CD4-positive, alpha-beta T cell treated with Interleukin-6 at 100 ng/mL for 8 hours (primary cell): ENCODE data around the gene ARID4B.
A peak's percentile ranks its signal among the peaks of the same experiment; 100 is the strongest.
"Not testable (repeated sequence)": the region's sequence is repeated elsewhere in the genome, so short reads cannot be mapped to it uniquely, and the experiment has no call there.

ENCODE experiments used
- DNase-seq: peaks from one replicate; pipeline ENCODE4 v3.0.0-alpha.2; 2020; ENCODE audit warnings: mixed read lengths, low spot score

ARID4B gene

DNA sequence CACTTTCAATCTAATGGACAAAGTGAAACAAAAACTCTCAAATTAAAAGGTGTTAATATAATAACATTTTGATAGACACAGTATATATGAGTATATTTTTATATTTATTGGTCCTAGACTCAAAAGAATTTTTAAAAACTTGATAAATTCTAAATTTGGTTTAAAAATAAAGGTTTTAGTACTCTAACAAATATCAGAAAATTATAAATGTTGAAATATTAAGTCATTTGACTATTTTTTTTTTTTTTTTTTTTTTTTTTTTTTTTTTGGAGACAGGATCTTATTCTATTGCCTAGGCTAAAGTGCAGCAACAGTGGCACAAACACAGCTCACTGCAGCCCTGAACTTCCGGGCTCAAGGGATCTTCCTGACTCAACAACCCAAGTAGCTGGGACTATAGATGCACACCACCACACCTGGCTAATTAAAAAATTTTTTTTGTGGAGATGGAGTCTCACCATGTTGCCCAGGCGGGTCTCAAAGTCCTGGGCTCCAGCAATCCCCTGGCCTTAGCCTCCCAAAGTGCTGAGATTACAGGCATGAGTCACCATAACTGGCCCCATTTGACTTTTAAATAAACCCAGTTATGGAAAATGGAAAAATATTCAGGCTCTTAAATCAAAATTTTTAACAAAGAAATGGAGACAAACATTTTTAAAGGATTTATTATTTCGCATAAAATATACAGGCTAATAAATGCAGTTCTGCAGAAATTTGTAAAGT, 106.2 kb downstream of the ARID4B start:
- no peak for DNase-seq

DNA sequence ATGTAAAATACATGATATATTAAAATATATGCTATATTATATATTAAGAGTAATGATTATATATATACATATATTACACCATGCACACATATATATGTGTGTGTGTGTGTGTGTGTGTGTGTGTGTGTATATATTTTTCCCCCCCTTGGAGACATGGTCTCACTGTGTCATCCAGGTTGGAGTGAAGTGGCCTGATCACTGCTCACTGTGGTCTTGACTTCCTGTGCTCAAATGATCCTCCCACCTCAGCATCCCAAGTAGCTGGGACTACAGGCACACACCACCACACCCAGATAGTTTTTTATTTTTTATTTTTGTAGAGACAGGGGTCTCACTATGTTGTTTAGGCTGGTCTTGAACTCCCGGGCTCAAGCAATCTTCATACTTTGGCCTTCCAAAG, 112.5 kb downstream of the ARID4B start:
- DNase-seq = no peak

DNA sequence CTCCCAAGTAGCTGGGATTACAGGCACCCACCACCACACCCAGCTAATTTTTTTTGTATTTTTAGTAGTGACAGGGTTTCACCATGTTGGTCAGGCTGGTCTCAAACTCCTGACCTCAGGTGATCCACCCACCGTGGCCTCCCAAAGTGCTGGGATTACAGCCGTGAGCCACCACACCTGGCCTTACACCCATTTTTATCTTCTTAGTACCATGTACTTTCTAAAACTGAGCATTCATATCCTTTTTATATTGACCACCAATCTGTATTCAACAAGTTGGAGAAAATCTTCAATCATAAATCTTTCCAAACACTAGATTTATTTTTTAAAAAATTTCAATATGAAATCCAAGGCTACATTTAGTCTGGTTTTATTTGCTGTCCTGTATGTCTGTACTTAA, 113.0 kb downstream of the ARID4B start:
- DNase-seq = not testable (repeated sequence)

DNA sequence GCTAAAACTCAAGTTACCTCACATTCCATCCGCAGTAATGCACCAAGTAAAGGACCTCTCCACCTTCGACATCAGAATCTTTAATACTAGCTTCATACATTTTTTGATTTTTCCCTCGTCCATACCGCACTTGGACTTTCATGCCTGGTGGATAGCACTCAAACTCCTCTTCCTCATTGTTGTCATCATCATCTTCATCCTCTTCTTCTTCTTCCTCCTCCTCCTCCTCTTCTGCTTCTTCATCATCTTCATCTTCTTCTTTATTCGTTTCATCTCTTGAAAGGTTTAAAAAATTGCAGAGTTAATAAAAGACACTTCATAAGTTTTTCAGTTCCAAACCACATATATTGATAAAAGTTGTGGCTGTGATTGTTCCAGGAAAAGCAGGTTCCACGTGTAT, 114.2 kb downstream of the ARID4B start:
- no peak for DNase-seq

DNA sequence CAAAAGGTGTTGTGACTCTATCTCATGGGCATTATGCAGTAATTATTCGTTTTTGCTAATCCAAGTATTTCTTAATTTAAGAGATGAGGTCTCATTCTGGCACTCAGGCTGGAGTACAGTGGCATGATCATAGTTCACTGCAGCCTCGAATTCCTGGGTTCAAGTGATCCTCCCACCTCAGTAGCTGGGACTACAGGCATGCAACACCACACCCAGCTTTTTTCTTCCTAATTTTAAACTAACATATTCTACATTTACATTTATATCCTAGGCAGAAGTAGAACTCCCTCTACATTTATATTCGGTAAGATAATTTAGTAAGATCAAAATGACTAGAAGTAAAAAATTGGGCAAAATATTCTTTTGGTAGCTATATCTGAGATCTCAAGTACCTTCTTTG, 116.5 kb downstream of the ARID4B start:
- no peak for DNase-seq

DNA sequence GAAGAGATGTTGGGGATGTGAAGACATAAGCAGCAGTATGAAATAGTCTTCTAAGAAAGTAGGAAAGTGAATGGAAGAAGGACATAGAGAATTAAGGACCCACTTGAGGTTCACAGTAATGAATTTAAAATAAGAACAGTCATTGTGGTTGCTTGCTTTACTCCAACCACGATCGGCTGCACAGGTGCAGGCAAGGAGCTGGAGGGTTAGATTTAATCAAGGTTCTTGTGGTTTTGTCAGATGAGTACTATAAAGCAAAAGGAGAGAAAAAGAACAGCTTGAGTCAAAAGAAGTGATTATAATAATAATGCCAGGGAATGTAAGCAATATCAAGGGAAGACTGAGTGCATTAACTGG, 120.8 kb downstream of the ARID4B start:
- DNase-seq = peak; percentile 55

DNA sequence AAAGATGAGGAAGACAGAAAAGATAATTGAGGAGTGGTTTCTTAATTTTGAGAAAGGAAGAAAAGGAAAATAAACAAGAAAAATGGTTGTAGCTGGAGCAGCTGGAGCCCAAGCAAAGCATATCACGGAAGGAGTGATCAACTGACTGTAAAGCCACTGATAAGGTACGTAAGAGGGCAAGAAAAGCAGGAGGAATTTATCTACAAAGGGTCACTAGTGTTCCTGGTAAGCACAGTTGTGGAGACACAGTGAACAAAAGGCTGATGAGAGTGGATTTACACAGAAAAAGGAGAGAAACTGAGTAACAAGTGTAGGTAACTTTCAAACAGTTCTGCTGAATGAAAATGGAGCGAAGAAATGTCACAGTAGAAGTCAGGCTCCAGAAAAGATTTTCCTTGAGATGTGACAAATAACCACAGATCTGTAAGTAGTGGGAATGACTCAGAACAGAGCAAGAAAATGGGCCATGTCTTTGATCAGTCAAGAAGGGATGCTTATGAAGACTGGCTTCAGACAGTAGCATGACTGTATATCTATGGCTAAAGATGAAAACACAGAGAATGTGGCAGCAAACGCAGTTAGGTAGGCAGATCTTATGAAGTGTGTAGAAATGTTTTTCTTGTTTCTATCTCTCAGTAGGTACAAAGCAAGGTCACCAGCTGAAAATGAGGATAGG, 121.3 kb downstream of the ARID4B start:
- peak; percentile 23 for DNase-seq

DNA sequence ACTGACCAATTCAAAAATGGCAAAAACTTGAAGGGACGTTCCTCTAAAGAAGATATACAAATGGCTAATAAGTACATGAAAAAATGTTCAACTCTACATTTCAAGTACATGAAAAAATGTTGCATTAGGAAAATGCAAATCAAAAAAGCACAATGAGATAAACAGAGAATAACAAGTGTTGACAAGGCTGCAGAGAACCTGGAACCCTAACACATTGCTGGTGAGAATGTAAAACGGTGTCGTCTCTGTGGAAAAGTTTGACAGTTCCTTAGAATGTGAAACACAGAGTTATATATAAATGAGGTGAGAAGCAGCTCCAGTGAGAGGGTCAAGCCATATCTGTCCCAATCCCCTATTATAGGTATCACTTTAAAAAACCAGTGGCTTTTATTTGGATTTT, 122.3 kb downstream of the ARID4B start:
- DNase-seq = no peak

DNA sequence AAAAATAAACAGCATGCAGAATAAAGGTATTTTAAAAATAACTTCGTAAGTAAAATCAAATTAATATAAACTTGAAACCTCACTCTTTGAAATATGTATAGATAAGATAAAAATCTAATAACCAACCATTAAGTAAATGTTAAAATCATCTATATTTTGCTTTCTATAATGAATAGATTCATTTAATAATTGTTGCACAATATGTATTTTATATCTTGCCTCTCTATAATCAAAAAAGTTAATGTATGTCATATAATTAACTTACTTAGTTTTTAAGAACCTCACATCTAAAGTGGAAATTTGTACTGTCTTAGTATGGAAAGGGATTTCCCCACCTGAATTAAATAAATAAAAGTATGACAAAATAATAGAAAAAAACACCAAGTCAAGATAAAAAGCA, 124.6 kb downstream of the ARID4B start:
- DNase-seq = no peak

DNA sequence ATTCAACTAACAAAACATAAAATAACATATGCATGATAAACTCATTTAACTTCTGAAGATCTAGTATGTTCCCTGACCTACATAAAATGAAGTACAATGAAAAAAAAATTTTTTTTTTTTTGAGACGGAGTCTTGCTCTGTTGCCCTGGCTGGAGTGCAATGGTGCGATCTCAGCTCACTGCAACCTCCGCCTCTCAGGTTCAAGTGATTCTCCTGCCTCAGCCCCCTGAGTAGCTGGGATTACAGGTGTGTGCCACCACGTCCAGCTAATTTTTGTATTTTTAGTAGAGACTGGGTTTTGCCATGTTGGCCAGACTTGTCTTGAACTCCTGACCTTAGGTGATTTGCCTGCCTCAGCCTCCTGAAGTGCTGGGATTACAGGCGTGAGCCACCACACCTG, 125.5 kb downstream of the ARID4B start:
- not testable (repeated sequence) for DNase-seq

DNA sequence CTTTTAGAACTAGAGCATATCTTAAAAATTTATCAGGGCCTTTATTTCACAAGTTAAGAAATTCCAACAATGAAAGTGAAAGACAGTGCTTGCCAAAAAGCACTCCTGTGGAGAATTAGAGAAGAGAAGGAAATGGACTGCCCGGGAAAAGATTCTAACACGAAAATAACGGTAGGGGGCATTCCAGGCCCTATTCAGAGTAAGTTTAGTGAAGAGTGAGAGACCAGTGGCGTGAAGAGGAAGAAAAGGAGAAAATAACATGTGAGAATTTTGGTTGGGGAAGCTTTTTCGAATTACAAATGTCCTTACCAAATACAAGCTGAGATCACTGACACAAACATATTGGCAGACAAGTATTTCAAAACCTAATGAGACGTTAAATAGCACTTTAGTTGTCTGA, 128.5 kb downstream of the ARID4B start:
- no peak for DNase-seq

DNA sequence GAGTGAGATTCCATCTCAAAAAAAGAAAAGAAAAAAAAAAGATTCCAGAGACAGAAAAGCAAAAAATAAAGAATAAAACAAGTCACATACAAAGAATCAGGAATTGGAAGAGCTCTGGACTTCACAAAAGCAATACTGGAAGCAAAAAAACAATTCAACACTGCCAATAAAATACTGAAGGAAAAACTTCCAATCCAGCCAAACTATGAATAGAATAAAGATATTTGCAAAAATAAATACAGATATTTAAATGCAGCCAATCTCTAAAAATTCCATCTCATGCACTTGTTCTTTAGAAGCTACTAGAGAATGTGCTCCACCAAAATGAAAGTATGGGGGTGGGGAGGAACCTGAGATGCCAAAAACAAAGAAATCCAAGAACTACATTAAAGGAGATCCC, 137.5 kb downstream of the ARID4B start:
- no peak for DNase-seq

DNA sequence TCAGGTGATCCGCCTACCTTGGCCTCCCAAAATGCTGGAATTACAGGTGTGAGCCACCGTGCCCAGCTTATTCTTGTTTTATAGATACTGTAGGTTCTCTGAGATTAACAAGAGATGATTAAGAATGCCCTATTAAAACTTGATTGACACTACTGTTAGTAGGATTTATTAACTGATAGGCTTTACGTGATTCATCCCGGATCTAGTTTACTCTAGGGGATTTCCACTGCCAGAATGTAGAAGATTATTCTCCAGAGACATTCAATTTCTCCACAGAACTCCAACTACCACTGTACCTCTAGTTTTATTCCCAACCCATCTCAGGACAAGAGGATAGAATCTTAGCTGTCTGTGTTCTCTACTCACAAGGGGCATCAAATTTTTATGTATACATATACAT, 140.7 kb downstream of the ARID4B start:
- DNase-seq = no peak

DNA sequence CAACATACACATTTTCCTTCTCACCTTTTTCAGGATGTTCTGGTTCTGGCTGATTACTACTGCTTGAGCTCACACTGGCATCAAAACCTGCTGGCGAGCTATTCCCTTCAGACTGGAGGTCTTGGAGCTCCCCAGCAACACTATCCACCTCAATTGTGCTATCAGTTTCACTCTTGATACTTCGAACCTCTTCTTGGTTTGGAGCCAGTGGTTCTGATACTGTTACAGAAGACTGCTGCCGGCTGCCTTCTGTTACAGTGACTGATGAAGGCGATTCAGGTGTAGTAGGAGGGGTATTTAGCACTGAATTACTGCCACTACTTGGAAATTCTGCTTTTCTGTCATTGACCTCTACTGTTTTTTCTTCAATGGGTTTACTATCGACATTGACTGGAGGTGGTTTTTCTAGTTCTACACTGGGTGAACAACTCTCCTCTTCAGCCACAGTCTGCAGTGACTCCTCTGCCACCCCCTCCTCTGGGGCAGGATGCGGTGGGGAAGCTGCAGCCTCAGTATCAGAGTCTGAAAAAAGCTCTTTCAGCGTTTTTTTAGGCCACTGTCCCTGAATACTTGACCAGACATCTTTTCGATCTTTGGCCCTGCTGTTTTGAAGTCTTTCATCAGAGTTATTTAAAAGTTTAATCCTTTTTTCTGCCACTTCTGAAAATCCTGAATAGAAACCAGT, 146.3 kb downstream of the ARID4B start:
- DNase-seq = no peak

DNA sequence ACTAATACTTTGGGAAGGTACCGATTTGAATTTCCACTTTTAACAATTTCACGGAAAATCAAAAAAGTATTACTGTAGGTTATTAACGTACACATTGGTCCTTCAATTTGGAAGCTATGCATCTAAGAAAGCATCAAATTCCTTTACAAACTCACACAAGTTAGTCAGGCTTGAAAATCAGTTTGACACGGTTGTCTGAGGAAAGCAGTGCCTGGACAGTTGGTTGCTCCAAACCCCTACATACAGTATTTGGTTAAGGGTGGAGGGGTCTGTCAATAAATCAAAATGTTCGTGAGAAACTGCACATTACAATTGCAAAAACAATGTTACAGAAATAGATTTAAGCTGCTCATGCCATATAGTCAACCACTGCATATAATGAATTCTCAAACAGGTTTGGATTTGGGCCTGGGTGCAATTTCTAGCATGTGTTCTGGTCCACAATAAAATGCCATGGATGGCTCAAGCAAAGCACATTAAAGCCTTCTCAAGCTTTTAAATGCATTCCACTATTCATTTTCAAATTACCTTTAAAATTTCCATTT, 147.0 kb downstream of the ARID4B start:
- DNase-seq = no peak

DNA sequence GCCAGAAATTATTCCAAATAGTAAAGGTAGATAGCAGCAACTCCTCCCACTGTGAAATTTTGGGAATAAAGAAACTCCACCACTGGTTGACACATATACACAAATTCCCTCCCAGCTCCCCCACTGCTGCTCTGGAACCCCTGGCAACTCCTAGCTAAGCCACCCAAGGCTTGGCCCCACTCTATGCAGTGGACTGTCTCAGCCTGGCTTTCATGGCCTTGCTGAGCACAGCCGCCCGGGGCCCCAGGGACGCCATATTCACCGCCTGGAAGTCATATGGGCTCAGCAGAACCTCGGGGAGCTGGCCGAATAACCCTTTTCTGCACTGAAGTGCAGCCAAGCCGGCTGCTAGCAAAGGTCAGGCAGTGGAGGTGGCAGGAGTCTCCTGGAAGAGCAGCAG, 151.5 kb downstream of the ARID4B start:
- no peak for DNase-seq

DNA sequence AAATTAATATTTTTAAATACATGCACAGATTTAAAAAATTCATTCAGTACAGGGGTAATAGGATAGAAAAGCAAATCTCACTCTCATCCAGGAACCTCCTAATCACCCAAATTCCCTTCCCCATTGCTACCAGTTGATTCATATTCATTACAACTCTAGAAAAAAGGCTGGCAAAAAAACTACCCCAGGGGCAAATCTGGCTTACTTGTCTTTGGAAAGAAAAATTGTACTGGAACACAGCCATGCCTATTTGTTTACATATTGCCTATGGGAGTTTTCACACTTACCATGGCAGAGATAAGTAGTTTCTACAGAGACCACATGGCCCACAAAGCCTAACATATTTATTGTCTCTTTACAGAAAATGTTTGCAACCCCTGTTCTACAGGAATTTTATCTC, 158.0 kb downstream of the ARID4B start:
- no peak for DNase-seq

DNA sequence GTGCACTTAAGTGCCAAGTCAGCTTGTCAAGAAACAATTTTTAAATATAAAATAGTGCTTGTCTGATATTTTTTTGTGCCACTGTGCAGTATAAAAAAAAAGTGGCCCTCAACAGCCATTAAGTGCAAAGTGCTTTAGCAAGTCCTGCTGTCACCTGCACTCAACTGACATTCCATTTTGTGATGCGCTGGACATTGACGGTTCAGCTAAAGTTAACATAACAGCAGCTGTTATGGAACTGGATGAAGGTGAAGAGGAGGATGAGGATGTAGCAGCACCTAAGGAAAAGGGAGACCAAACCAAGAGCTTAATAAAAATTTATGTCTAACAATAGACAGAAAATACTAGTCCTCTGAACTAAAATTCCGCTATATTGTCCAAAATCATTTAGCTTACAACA, 159.6 kb downstream of the ARID4B start:
- no peak for DNase-seq

DNA sequence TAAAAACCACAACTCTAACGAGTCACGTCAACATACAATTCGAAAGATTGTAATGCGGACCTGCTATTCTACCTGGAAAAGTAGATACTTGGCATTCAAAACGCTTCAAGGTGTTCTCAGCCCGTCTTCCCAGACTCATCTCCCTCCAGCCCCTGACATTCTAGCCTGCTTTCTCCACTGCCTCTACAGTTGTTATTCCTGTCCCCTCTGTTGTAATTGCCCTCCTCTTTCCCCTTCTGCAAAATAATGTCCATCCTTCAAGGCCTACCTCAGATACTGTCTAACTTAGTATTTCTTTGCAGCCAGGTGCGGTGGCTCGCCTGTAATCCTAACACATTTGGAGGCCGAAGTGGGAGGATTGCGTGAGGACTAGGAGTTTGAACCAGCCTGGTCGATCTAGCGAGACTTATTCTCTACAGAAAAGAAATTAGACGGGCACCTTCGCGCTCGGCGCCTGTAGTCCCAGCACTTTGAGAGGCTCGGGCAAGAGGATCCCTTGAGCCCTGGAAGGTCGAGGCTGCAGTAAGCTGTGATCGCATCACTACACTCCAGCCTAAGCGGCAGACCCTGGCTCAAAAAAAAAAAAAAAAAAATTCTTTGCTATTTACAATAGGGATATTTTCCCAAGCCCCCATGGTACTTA, 166.2 kb downstream of the ARID4B start:
- no peak for DNase-seq

DNA sequence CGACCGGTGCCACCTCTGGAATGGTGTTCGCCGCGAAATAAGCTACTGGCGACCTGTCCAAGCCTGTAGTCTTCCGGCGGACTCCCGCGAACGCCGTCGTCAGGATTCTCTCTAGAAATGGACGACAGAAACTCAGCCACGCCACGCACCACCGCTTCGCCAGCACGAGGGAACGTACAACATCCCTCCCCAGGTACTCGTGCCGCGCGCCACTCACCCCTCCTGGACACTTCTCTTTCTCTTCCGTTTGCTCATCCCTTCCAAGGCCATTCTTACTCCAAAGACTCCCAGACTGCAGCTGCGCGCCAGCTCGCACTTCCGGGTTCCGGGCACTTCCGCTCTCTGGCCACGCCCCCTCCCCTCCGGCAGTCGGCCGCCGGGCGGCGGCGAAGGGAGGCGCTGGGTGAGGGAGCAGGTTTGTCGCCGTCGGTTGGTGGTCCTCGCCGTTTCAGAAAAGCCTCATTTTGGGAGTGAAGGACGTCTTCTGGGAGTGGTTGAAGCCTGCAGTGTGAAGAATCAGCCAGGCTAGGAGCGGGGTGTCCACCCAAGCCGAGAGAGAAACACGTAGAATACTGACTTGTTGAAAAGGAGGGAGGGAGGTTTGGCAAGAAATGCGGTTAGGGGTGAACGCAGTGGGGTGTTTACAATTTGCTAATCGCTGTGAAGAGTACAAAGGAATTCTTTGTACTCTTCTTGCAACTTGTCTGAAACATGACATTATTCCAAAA, 166.9 kb downstream of the ARID4B start, which contains the start of gene RBM34:
Gene RBM34 (minus strand): TSS at position 294 of the 728 bp plus-strand sequence. CDS start 24 bp downstream, at position 270.
- DNase-seq = peak; percentile 90

DNA sequence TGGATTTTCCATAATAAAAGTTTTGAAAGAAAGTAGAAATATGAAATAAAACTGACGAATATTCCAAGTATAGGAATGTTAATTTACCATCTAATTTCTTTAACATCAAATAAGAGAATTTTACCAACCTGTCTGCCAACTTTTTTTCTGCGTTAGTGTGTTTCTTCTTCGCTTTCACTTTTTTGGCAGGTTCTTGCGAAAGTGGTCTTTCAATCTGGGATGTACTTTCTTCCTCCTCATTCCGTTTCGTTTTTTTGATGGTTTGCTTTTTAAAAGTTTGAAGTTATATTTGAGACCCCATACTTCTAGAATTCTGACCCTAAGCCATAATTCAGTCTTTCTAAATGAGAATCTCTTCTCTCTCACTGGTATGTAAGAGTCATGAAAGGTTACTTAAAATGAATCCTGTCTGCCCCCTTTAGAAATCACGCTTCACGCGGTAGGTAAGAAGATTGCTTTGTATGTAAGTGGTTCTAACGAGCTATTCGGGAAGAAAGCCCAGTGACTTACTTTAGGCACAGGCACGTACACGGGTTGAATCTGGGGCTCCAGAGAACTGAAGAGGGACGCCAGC, 167.5 kb downstream of the ARID4B start:
- peak; percentile 48 for DNase-seq
